AG09309 (cell line): ENCODE measurements around the gene EXOSC7.

Experiments used
- DNase-seq: peaks from one replicate; pipeline ENCODE4 v3.0.0-alpha.2; 2010; ENCODE audit warnings: low read depth
- H3K4me3 ChIP-seq: 2 replicates; pipeline ENCODE4 v1.5.1; 2011; ENCODE audit warnings: mild to moderate bottlenecking, low read depth, low read length, moderate library complexity; ENCODE audit not compliant: control insufficient read depth
- TF ChIP-seq, protein P1 (sequence below): IDR thresholded peaks from 2 replicates; pipeline ENCODE4 v1.5.1; 2011; ENCODE audit warnings: mild to moderate bottlenecking, low read depth, low read length, inconsistent platforms; ENCODE audit not compliant: insufficient read depth, control insufficient read depth; ENCODE audit errors: missing control alignments

EXOSC7 gene

DNA sequence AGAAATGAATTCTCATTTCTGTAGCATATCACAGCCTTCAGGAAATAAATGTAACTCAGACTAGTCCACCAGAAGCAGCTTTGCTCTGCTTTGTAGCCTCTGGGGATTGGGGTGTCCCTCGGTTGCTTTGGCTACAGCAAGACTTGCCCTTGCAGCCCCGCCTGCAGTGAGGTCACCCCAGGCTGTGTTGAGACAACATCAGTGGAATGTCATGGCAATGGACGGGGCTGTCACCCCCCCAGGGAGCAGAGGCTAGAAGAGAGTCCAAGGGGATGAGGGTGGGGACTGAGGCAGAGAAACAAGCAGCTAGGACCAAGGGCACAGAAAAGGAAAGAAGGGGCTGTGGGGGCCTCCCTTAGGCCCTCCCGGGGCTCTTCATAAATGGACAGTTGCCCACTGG, 50.9 kb downstream of the EXOSC7 start:
- no peak for DNase-seq
- TF ChIP-seq, protein P1, sequence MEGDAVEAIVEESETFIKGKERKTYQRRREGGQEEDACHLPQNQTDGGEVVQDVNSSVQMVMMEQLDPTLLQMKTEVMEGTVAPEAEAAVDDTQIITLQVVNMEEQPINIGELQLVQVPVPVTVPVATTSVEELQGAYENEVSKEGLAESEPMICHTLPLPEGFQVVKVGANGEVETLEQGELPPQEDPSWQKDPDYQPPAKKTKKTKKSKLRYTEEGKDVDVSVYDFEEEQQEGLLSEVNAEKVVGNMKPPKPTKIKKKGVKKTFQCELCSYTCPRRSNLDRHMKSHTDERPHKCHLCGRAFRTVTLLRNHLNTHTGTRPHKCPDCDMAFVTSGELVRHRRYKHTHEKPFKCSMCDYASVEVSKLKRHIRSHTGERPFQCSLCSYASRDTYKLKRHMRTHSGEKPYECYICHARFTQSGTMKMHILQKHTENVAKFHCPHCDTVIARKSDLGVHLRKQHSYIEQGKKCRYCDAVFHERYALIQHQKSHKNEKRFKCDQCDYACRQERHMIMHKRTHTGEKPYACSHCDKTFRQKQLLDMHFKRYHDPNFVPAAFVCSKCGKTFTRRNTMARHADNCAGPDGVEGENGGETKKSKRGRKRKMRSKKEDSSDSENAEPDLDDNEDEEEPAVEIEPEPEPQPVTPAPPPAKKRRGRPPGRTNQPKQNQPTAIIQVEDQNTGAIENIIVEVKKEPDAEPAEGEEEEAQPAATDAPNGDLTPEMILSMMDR: no peak
- no peak overlapping the region for H3K4me3 ChIP-seq

DNA sequence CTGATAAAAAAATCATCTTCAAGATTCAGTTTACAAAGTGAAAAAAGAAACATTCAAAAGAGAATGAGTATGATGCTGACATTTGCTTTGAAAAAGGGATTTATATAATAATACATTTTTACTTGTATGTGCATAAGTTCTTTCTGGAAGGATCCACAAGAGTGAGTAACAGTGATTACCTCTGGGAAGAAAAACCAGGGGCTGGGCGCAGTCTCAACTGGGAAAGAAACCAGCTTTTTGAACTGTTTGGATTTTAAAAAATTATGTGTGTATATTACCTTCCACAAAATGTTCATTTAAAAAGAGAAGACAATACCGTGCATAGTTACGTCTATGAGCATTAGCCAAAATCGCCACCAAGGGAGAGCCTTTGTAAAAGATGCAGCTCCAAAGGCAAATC, 51.4 kb downstream of the EXOSC7 start:
- DNase-seq: no peak
- H3K4me3 ChIP-seq: no peak overlapping the region
- TF ChIP-seq, protein P1: no peak

DNA sequence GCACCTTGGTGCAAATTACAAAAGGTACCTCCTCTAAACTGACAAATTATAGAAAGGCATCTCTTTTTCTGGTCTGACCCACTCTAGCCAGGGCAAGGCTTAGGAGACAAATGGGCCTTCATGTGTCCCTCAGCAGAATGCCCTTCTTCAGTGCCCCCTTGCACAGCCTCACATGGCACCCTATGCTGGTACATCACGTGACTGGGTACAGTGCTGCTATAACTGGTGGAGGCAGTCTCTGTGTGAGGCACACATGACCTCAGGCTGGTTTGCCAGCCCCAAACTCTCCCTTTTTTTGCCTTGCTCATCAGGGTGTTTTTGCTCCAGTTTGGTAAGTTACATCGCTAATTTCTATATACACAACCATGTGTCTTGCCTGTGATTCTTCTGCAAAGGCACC, 53.2 kb downstream of the EXOSC7 start:
- no peak overlapping the region for H3K4me3 ChIP-seq
- TF ChIP-seq, protein P1: no peak
- DNase-seq: no peak

DNA sequence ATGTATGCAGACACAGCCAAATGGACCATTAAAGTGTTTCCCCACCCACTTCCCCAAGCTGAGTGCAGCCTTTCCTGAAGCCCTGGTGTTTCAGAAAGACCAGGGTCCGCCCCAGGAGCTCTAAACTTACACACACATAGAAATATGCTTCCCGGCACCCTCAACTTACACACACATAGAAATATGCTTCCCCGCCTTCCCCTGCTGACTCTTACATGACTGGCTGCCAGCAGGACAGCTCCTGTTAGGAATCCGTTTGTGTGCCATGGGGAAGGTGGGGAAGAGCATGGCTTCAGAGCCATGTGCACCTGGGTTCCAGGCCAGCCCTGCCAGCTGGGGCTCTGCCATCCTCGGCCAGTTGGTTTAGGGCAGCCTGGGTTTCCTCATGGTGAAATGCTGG, 53.6 kb downstream of the EXOSC7 start:
- H3K4me3 ChIP-seq: no peak overlapping the region
- DNase-seq: no peak
- TF ChIP-seq, protein P1: no peak

DNA sequence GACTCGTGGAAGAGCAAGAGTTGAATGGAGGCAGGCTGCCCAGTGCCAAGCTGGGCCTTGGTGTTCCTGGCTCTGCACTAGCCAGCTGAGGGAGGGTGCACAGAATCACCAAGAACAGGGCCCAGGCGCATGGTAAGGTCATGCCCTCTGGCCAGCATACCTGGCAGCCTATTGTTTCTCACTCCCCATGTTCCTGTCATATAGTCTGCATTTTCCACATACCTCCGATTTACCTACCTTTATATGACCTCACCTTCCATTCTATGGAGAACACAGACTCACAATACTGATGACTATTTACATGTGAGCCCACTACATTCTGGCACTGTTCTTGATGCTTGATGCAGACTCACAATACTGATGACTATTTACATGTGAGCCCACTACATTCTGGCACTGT, 55.5 kb downstream of the EXOSC7 start:
- no peak for DNase-seq
- TF ChIP-seq, protein P1: no peak
- H3K4me3 ChIP-seq: no peak overlapping the region

DNA sequence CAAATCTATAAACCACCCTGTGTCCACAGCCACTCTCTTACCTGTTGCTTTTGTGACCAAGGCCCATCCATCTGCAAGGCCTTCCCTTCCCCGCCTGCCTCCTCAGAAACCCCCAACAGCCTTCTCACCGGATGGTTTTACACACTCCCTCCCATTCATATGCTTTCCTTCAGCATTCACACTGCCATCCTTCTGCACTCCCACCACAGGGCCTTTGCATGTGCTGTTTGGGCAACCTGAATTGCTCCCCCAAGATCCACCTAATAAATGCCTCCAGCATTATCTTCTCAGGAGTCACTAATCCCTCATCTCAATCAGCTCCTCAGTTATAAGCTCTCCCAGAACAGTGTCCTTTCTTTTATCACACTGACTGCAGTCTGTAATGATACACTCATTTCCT, 56.1 kb downstream of the EXOSC7 start:
- H3K4me3 ChIP-seq: no peak overlapping the region
- TF ChIP-seq, protein P1: no peak
- no peak for DNase-seq

DNA sequence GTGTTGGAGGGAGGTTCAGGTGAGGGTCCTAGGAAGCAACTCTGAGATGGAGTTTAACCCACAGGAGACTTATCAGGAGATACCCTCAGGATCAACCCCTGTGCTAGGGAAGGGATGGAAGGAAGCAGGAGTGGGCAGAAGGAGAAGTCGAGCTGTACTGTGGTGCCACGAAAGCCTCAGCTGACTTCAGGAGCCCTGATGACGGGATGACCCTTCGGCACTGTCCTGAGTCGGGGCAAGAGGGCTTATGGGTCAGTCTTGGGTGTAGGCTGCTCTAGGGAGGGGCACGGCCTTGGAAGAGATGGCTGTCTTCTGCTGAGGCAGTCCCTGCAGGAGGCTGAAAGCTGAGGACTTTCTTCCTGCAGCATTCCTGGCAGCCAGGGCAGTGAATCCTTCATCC, 57.7 kb downstream of the EXOSC7 start:
- no peak for DNase-seq
- TF ChIP-seq, protein P1: no peak
- H3K4me3 ChIP-seq: no peak overlapping the region
